HG03039 (cell line): ENCODE measurements around the gene PLCD4.

ENCODE experiments used
- ATAC-seq: cut with Tn5 transposase; IDR thresholded peaks from one replicate; pipeline ENCODE4 v1.9.1; 2021; ENCODE audit warnings: mild to moderate bottlenecking, moderate library complexity; ENCODE audit not compliant: unreplicated experiment

The PLCD4 gene

GRCh38 chr2:218662377-218662776 is 54.7 kb downstream of the PLCD4 start:
- no peak for ATAC-seq

GRCh38 chr2:218662827-218663226 is 55.1 kb downstream of the PLCD4 start:
- no peak for ATAC-seq

GRCh38 chr2:218663901-218664300 is 56.2 kb downstream of the PLCD4 start:
- ATAC-seq, result no peak

GRCh38 chr2:218664653-218665052 is 57.0 kb downstream of the PLCD4 start:
- no peak for ATAC-seq

- ATAC-seq, result no peak
These were observed 63.5 kb downstream of the PLCD4 start for GRCh38 chr2:218671097-218671653.

GRCh38 chr2:218671654-218672566 is 64.2 kb downstream of the PLCD4 start, which contains the start of the genes RNF25 and STK36:
Gene RNF25 (minus strand): TSS chr2:218672002. CDS start chr2:218671970, 32 bp downstream.
Gene STK36 (plus strand): TSS chr2:218672086. CDS start chr2:218672830, 744 bp downstream.
- peak; percentile 96 for ATAC-seq

- no peak for ATAC-seq
These were observed 71.4 kb downstream of the PLCD4 start for GRCh38 chr2:218679119-218679518.

GRCh38 chr2:218680061-218680460 is 72.4 kb downstream of the PLCD4 start:
- no peak for ATAC-seq
